Esophagus muscularis mucosa (tissue), 3 donors: ENCODE results near the gene MT1F.

Source experiments
- POLR2A ChIP-seq: fragments of 450-650 bp; IDR thresholded peaks from one replicate; pipeline ENCODE4 v1.6.1; 2017; ENCODE audit warnings: antibody characterized with exemption, moderate library complexity, mild to moderate bottlenecking, low read depth
- POLR2AphosphoS5 ChIP-seq, 2 donors: sonication (generic); formaldehyde crosslinking; IDR thresholded peaks; one replicate each; pipeline ENCODE4 v1.6.1; 2017; ENCODE audit warnings: antibody characterized with exemption in 2 of 2
- TF ChIP-seq, protein P1 (sequence below), 3 experiments: fragments of 200-600 bp in 2 of 3; fragments of 450-650 bp in 1 of 3; sonication (generic) in 2 of 3; IDR thresholded peaks; one replicate each; pipeline ENCODE4 v1.5.1; 2017 to 2019; ENCODE audit warnings: antibody characterized with exemption in 3 of 3, mild to moderate bottlenecking in 2 of 3, moderate library complexity in 1 of 3

GRCh38 chr16:56635441-56635967, 22.3 kb upstream of the MT1F start:
- no peak for TF ChIP-seq POLR2AphosphoS5 (IDR thresholded peaks at IDR 0.05)
- TF ChIP-seq, protein P1, sequence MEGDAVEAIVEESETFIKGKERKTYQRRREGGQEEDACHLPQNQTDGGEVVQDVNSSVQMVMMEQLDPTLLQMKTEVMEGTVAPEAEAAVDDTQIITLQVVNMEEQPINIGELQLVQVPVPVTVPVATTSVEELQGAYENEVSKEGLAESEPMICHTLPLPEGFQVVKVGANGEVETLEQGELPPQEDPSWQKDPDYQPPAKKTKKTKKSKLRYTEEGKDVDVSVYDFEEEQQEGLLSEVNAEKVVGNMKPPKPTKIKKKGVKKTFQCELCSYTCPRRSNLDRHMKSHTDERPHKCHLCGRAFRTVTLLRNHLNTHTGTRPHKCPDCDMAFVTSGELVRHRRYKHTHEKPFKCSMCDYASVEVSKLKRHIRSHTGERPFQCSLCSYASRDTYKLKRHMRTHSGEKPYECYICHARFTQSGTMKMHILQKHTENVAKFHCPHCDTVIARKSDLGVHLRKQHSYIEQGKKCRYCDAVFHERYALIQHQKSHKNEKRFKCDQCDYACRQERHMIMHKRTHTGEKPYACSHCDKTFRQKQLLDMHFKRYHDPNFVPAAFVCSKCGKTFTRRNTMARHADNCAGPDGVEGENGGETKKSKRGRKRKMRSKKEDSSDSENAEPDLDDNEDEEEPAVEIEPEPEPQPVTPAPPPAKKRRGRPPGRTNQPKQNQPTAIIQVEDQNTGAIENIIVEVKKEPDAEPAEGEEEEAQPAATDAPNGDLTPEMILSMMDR (IDR thresholded peaks at IDR 0.05), result no peak
- TF ChIP-seq POLR2A, result no peak
